WTC11 (cell line): ENCODE data around the gene TMEM120B.

Experiments
- ATF3 ChIP-seq: sonication (generic); formaldehyde crosslinking; conservative IDR thresholded peaks from 2 replicates; pipeline ENCODE4 v1.8.1; 2022; ENCODE audit warnings: mild to moderate bottlenecking, missing genetic modification reagents
- CBFB ChIP-seq: sonication (generic); formaldehyde crosslinking; IDR thresholded peaks from 2 replicates; pipeline ENCODE4 v1.8.1; 2022; ENCODE audit warnings: mild to moderate bottlenecking, low read depth, missing genetic modification reagents
- CREM ChIP-seq: sonication (generic); formaldehyde crosslinking; IDR thresholded peaks from 2 replicates; pipeline ENCODE4 v1.8.1; 2022; ENCODE audit warnings: mild to moderate bottlenecking, missing genetic modification reagents, moderate library complexity
- CTCF ChIP-seq: fragments of 200-600 bp; IDR thresholded peaks from 2 replicates; pipeline ENCODE4 v1.8.0; 2022; ENCODE audit warnings: antibody characterized with exemption
- GRHL2 ChIP-seq: fragments of 250-450 bp; sonication (Bioruptor Pico); IDR thresholded peaks from 2 replicates; pipeline ENCODE4 v1.8.0; 2022; ENCODE audit warnings: mild to moderate bottlenecking, moderate library complexity; ENCODE audit not compliant: insufficient replicate concordance, severe bottlenecking
- NR2C2 ChIP-seq: sonication (generic); formaldehyde crosslinking; IDR thresholded peaks from 2 replicates; pipeline ENCODE4 v1.8.0; 2022; ENCODE audit warnings: mild to moderate bottlenecking, missing genetic modification reagents

DNA sequence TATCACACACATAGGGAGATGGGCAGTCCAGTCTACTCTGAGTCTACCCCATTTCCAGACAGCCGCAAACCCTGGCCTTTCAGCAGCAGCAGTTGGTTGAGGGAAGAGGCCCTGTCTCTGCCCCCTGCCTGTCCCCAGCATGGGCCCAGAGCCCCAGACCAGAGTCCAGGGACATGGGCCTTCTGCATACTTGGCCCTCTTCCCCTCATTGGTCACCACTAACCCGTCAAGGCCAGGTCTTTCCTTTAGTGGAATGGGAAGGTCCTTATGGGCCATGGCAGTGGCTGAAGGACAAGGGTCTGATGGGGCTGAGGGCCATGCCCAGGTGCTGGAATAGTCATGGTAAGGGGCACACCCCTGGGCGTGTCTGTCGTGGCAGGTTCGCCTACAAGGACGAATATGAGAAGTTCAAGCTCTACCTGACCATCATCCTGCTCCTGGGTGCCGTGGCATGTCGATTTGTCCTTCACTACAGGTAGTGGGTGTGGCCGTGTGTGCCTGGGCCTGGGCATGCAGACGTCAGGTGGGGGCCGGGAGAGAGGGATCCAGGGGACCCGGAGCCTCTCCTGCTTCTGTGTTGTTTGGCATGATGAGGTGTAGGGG, 39.3 kb downstream of the TMEM120B start:
- TF ChIP-seq CTCF (no peak), CBFB (CRISPR knock-in tag) (no peak), ATF3 (no peak), NR2C2 (no peak), GRHL2 (CRISPR knock-in tag) (no peak), CREM (CRISPR knock-in tag) (no peak)
